Measurements from ENCODE around the gene MMP25.

DNA sequence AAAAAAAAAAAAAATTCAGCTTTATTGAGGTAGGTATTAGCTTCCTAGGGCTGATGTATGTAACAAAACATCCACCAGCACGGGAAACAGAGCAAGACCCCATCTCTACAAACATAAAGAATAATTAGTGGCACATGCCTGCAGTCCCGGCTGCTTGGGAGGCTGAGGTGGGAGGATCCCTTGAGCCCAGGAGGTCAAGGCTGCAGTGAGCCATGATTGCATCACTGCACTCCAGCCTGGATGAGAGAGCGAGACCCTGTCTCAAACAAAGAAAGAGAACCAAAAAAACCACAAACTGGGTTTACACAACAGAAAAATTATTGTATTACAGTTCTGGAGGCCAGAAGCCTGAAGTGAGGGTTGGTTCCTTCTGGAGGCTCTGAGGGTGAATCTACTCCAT is 4.0 kb upstream of the MMP25 start:
- TF ChIP-seq, protein P1, sequence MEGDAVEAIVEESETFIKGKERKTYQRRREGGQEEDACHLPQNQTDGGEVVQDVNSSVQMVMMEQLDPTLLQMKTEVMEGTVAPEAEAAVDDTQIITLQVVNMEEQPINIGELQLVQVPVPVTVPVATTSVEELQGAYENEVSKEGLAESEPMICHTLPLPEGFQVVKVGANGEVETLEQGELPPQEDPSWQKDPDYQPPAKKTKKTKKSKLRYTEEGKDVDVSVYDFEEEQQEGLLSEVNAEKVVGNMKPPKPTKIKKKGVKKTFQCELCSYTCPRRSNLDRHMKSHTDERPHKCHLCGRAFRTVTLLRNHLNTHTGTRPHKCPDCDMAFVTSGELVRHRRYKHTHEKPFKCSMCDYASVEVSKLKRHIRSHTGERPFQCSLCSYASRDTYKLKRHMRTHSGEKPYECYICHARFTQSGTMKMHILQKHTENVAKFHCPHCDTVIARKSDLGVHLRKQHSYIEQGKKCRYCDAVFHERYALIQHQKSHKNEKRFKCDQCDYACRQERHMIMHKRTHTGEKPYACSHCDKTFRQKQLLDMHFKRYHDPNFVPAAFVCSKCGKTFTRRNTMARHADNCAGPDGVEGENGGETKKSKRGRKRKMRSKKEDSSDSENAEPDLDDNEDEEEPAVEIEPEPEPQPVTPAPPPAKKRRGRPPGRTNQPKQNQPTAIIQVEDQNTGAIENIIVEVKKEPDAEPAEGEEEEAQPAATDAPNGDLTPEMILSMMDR (IDR thresholded peaks at IDR 0.05): no peak
- no peak for TF ChIP-seq POLR2A (IDR thresholded peaks at IDR 0.05)
- no peak for TF ChIP-seq POLR2AphosphoS5 (IDR thresholded peaks at IDR 0.05)
- TF ChIP-seq EP300 (IDR thresholded peaks at IDR 0.05): no peak
